Mesothelial cell of epicardium (in vitro differentiated cells): ENCODE measurements around the gene SLC12A7. TPM values are rescaled to one million over a fixed set of nuclear protein-coding genes. Genes with fewer than 3 reads are reported as not detected.

Experiments
- DNase-seq, 2 experiments: peaks; one replicate each; pipeline ENCODE4 v3.0.0; 2021; ENCODE audit warnings: low spot score in 2 of 2; ENCODE audit not compliant: unreplicated experiment in 2 of 2
- H3K27ac Mint-ChIP-seq: 2 replicates; pipeline ENCODE4 v1.8.0; 2021; ENCODE audit warnings: mixed read lengths
- H3K27me3 Mint-ChIP-seq: 2 replicates; pipeline ENCODE4 v1.8.0; 2021; ENCODE audit warnings: low read depth, mixed read lengths
- H3K36me3 Mint-ChIP-seq: 2 replicates; pipeline ENCODE4 v1.8.0; 2021; ENCODE audit warnings: mixed read lengths
- H3K4me1 Mint-ChIP-seq: 2 replicates; pipeline ENCODE4 v1.8.0; 2021; ENCODE audit warnings: mixed read lengths
- H3K4me3 Mint-ChIP-seq: 2 replicates; pipeline ENCODE4 v1.8.0; 2021; ENCODE audit warnings: mild to moderate bottlenecking, moderate library complexity, mixed read lengths
- H3K9me3 Mint-ChIP-seq: 2 replicates; pipeline ENCODE4 v1.8.0; 2021; ENCODE audit warnings: mixed read lengths
- total RNA-seq: library from RNA; stranded (reverse); gene quantifications from 3 replicates; pipeline ENCODE4 v1.2.1, GENCODE V29; 2021
- TF ChIP-seq, protein P1 (sequence below): fragments of 200-600 bp; sonication (generic); IDR thresholded peaks from one replicate; pipeline ENCODE4 v1.5.0; 2021; ENCODE audit warnings: antibody characterized with exemption; ENCODE audit not compliant: unreplicated experiment

The SLC12A7 gene
- total RNA-seq, 1 donor from 2014 or later = 34.9 TPM

DNA sequence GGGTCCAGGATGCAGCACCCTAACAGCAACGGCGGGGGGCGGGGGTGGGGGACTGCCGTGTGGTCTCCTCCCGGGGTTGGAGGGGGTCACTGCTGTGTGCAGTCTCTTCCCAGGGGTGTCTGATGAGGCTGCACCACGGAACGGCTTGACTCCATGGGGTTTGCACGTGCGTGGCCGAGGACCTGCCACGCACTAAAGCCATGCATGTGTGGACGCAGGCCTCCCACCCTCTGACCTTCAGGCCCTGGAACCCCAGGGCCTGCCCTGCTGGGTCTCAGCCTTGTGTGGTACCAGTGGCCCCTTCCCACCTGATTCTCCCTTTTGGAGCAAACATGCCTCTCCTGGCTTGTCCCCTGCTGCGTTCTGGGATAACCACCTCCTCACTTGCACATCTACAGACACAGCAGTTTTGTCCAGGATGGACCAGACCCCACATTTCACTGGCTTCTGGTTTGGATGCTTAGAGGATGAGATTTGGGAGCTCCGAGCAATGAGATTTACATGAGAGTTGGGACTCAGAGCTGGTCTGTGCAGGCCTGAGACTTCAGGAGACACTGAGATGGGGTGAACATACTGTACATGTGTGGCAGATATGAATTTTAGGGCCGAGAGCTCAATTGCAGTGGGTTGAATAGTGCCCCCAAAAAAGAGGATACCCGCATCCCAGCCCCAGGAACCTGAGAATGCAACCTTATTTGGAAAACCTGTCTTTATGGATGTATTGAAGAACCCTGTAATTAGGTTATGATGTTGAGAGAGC, 45.8 kb downstream of the SLC12A7 start:
- peaks cover 2% of the 10 kb centered on the region for H3K36me3 Mint-ChIP-seq
- no peak overlapping the region for H3K4me3 Mint-ChIP-seq
- no peak for DNase-seq
- no peaks in the 10 kb centered on the region for H3K9me3 Mint-ChIP-seq
- H3K27ac Mint-ChIP-seq = no peak overlapping the region
- H3K27me3 Mint-ChIP-seq = no peaks in the 10 kb centered on the region
- TF ChIP-seq, protein P1, sequence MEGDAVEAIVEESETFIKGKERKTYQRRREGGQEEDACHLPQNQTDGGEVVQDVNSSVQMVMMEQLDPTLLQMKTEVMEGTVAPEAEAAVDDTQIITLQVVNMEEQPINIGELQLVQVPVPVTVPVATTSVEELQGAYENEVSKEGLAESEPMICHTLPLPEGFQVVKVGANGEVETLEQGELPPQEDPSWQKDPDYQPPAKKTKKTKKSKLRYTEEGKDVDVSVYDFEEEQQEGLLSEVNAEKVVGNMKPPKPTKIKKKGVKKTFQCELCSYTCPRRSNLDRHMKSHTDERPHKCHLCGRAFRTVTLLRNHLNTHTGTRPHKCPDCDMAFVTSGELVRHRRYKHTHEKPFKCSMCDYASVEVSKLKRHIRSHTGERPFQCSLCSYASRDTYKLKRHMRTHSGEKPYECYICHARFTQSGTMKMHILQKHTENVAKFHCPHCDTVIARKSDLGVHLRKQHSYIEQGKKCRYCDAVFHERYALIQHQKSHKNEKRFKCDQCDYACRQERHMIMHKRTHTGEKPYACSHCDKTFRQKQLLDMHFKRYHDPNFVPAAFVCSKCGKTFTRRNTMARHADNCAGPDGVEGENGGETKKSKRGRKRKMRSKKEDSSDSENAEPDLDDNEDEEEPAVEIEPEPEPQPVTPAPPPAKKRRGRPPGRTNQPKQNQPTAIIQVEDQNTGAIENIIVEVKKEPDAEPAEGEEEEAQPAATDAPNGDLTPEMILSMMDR = no peak
- no peaks in the 10 kb centered on the region for H3K4me1 Mint-ChIP-seq

- Mint-ChIP-seq H3K4me3 (no peak overlapping the region), H3K36me3 (peaks cover 2% of the 10 kb centered on the region), H3K4me1 (no peaks in the 10 kb centered on the region), H3K27ac (peak overlapping the region; percentile 25), H3K9me3 (no peaks in the 10 kb centered on the region), H3K27me3 (no peaks in the 10 kb centered on the region)
- TF ChIP-seq, protein P1 = no peak
- DNase-seq = no peak
Observed at GRCh38 chr5:1065143-1065750, 46.6 kb downstream of the SLC12A7 start.

DNA sequence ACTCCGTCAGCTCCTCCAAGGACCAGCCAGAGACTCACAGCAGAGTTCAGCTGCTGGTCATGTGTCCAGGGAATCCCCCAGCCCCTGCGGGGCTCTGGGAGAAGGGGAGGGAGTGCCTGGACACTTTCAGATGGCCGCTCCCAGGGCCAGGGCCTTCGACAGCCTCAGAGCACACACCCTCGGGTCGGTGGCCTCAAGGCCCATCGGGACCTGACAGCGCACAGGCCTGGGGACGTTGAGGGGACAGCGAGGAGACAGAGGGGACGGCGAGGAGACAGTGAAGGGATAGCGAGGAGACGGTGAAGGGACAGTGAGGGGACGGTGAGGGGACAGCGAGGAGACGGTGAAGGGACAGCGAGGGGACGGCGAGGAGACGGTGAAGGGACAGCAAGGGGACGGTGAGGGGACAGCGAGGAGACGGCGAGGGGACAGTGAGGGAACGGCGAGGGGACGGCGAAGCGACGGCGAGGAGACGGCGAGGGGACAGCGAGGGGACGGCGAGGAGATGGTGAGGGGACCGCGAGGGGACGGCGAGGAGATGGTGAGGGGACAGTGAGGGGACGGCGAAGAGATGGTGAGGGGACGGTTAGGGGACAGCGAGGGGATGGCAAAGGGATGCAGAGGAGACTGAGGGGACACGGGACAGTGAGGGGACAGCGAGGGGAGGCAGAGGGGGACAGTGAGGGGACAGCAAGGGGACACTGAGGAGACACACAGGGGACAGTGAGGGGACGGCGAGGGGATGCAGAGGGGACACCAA, 47.3 kb downstream of the SLC12A7 start:
- peaks cover 2% of the 10 kb centered on the region for H3K36me3 Mint-ChIP-seq
- no peak for DNase-seq
- no peak overlapping the region for H3K27ac Mint-ChIP-seq
- H3K27me3 Mint-ChIP-seq = no peaks in the 10 kb centered on the region
- TF ChIP-seq, protein P1 = no peak
- no peak overlapping the region for H3K4me3 Mint-ChIP-seq
- H3K9me3 Mint-ChIP-seq = no peaks in the 10 kb centered on the region
- H3K4me1 Mint-ChIP-seq = no peaks in the 10 kb centered on the region

DNA sequence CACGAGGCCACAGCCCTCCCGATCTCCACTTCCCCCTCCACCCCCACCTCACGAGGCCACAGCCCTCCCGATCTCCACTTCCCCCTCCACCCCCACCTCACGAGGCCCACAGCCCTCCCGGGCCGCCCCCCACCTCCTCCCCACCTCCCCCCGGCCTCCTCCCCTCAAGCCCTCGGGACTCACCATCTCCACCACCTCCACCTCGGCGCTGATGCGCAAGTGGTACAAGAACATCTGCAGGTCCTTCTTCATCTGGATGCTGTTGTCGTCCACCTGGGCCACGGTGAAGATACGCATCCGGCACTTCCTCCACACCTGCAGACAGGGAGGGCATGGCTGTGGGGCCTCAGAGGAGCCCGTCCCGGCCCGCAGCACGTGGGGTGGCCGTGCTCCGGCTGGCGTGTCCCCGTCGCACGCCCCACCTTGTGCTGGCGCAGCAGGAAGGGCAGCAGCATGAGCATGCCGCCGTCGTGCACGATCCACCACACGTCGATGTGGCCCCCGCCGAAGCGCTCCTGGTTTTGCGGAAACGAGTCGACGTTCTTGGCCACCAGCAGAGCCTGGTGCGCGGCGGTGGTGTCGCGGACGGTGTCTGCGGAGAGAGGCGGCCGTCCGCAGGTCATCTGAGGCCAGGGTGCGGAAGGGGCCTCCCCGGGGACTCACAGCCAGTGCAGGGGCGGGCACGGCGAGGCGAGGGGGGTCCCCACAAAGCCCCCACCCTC, 48.0 kb downstream of the SLC12A7 start:
- no peaks in the 10 kb centered on the region for H3K4me1 Mint-ChIP-seq
- DNase-seq = no peak
- H3K36me3 Mint-ChIP-seq = peaks cover 2% of the 10 kb centered on the region
- no peak overlapping the region for H3K27ac Mint-ChIP-seq
- TF ChIP-seq, protein P1 = no peak
- H3K9me3 Mint-ChIP-seq = no peaks in the 10 kb centered on the region
- H3K27me3 Mint-ChIP-seq = no peaks in the 10 kb centered on the region
- no peak overlapping the region for H3K4me3 Mint-ChIP-seq

DNA sequence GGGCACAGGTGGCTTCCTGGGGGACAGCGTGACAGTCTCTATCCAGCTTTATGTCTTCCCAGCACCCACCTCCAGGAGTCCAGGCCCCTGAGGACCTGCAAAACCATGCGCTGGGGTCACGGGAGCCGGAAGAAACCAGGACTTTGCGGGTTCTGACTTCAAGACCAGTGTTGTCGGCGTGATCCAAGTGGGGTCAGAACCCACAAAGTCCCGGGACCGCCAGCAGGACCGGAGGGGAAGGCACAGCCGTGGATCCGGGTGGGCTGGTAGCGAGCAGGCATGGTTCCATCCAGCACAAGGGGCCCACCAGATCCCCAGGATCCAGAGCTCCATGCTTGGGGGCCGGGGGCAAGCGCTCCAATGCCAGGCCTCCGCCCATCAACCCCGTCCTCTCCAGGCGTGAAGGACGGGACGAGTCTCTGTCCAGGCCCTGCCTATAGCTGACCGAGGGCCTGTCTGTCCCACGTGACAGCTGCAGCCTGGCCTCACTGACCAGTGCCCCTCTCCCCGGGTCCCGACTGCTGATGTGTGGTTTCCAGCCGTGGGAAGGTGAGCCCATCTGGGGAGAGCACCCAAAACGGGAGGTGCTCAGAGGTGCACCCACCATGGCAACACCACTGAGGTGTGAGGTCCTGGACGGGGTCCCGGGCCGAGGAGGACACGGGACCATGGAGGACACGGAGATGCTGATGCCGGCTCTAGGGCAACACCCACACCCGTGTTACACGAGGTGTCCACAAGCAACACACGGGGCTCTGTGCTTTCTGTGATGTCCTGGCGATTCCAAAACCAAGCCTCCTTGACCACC, 48.9 kb downstream of the SLC12A7 start:
- Mint-ChIP-seq H3K36me3 (peaks cover 2% of the 10 kb centered on the region), H3K9me3 (no peaks in the 10 kb centered on the region), H3K4me1 (no peaks in the 10 kb centered on the region), H3K27me3 (no peaks in the 10 kb centered on the region), H3K4me3 (no peak overlapping the region), H3K27ac (no peak overlapping the region)
- TF ChIP-seq, protein P1 = no peak
- DNase-seq = no peak
